GM21447 (cell line): ENCODE data around the gene MAZ.
"Not testable (repeated sequence)": the region's sequence is repeated elsewhere in the genome, so short reads cannot be mapped to it uniquely, and the experiment has no call there.

Source experiments
- ATAC-seq: cut with Tn5 transposase; IDR thresholded peaks from one replicate; pipeline ENCODE4 v1.9.1; 2021; ENCODE audit not compliant: unreplicated experiment

Gene MAZ

GRCh38 chr16:29821643-29822115 is 15.3 kb downstream of the MAZ start:
- no peak for ATAC-seq

DNA sequence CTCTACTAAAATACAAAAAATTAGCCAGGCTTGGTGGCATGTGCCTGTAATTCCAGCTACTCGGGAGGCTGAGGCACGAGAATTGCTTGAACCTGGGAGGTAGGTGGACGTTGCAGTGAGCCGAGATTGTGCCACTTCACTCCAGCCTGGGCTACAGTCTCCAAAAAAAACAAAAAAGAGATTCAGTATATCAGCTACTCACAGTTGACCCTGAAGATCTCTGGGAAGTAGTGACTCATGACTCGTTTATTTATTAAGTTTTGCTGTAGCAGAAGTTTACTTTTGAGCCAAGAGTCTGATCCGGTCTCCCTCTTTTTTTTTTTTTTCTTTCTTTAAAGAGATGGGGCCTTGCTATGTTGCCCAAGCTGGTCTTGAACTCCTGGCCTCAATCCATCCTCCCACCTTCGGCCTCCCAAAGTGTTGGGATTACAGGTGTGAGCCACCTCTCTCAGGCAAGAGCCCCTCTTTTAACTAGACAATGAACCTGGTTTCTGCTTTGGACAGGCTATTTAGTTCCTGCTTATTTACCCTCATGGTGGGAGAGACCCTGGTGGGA is 18.3 kb downstream of the MAZ start:
- ATAC-seq, result no peak

GRCh38 chr16:29825145-29826044 is 19.1 kb downstream of the MAZ start:
- no peak for ATAC-seq

GRCh38 chr16:29826342-29826695 is 20.0 kb downstream of the MAZ start:
- ATAC-seq, result no peak

DNA sequence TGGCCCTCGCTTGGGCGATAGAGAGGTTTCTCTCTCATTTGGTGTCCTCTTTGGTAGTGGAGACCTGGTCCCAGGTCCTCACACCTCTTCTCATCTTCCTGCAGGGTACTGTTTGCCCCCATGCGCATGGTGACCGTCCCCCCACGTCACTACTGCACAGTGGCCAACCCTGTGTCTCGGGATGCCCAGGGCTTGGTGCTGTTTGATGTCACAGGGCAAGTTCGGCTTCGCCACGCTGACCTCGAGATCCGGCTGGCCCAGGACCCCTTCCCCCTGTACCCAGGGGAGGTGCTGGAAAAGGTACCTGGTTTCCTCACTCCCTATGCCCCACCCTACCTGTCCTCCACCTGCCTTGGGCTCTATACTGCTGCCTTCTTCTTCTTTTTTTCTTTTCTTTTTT is 24.4 kb downstream of the MAZ start:
- no peak for ATAC-seq

- no peak for ATAC-seq
Measured at GRCh38 chr16:29831490-29831889, 25.2 kb downstream of the MAZ start.

- not testable (repeated sequence) for ATAC-seq
Measured at GRCh38 chr16:29833219-29833618, 26.9 kb downstream of the MAZ start.

GRCh38 chr16:29834079-29834478 is 27.8 kb downstream of the MAZ start:
- ATAC-seq, result no peak

GRCh38 chr16:29835926-29836325 is 29.6 kb downstream of the MAZ start:
- no peak for ATAC-seq

GRCh38 chr16:29836623-29837022 is 30.3 kb downstream of the MAZ start:
- ATAC-seq, result no peak

DNA sequence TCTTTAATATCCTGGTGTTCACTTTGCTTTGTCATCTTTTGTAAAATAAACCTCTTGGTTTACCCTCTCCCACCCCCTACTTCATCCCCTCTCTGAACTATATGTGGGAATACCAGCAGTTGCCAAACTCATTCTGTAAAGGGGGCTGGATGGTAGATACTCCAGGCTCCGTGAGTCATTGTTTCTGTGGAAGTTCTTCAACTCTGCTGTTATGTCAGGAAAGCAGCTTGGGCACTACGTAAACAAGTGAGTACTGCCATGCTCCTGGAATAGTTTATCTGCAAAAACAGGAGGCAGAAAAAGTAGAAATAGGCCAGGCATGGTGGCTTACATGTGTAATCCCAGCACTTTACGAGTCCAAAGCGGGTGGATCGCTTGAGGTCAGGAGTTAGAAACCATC is 31.5 kb downstream of the MAZ start:
- ATAC-seq, result no peak

DNA sequence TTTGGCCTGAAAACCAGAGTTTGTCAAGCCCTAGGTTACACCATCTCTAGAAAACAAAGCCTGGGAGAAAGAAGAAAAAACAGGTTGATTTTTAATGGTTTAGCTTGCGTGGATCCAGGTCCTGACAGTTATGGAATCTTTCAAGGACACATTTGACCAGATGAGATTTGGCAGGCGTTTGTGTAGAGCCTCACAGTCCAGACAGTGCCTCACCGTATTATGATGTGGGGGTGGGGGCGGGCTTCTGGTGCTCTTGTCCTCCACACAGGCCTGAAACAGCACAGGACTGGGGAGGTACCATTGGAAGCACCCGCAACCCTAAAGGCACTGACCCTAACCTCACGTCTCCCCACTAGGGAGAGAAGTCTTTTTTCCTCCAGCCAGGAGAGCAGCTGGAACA is 33.5 kb downstream of the MAZ start:
- no peak for ATAC-seq

DNA sequence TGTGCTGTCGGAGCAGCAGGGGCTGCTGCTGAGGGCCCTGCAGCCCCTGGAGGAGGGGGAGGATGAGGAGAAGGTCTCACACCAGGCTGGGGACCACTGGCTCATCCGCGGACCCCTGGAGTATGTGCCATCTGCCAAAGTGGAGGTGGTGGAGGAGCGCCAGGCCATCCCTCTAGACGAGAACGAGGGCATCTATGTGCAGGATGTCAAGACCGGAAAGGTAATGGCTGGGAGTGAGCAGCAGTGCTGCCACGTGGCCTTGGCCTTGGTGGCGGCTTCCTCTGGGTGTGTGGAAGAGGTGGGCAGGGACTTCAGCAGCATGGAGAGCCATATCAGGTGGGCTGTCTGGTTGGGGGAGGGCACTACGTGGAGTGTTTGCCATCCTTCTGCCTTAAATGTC is 33.9 kb downstream of the MAZ start:
- ATAC-seq, result no peak

- no peak for ATAC-seq
Measured at GRCh38 chr16:29841631-29842030, 35.3 kb downstream of the MAZ start.

- ATAC-seq, result no peak
Measured at GRCh38 chr16:29842732-29843346, 36.5 kb downstream of the MAZ start.

- ATAC-seq, result no peak
Measured at GRCh38 chr16:29843931-29844330, 37.6 kb downstream of the MAZ start.

- no peak for ATAC-seq
Measured at GRCh38 chr16:29844575-29845331, 38.4 kb downstream of the MAZ start.

GRCh38 chr16:29845656-29846055 is 39.3 kb downstream of the MAZ start:
- ATAC-seq, result no peak

GRCh38 chr16:29848420-29849297 is 42.3 kb downstream of the MAZ start:
- no peak for ATAC-seq

DNA sequence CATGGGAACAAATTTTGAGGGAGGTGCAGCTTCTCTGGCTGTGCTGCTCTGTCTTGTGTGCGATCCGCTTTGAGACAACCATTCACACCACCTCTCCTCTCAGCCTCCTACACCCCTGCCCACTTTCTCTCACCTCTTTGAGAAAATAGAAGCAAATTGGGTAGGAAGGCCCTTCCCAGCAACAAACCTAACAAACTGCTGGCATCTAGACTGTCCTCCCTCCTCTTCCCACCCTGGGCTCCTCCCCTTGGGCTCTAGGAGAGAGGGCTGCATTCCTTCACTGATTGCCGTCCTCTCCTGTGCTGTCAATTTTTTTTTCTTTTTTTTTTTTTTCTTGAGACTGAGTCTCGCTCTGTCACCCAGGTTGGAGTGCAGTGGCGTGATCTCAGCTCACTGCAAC is 43.2 kb downstream of the MAZ start:
- ATAC-seq, result no peak
